OCI-LY1 (cell line): ENCODE measurements around the gene HEATR1.
"Not testable (repeated sequence)": the region's sequence is repeated elsewhere in the genome, so short reads cannot be mapped to it uniquely, and the experiment has no call there.

Experiments
- H2AFZ ChIP-seq: fragments of 200-600 bp; sonication (generic), shearing (Covaris generic); 2 replicates; pipeline ENCODE4 v1.6.0; 2014; ENCODE audit warnings: antibody characterized with exemption, mild to moderate bottlenecking, low read length
- H3F3A ChIP-seq: fragments of 200-600 bp; sonication (generic), shearing (Covaris generic); 2 replicates; pipeline ENCODE4 v1.6.0; 2014; ENCODE audit warnings: mild to moderate bottlenecking, antibody characterized with exemption, low read length, moderate library complexity; ENCODE audit not compliant: insufficient read depth
- H3K27ac ChIP-seq: fragments of 200-600 bp; sonication (generic); 2 replicates; pipeline ENCODE4 v1.5.1; 2014; ENCODE audit warnings: low read length, mixed run types, mild to moderate bottlenecking, low read depth; ENCODE audit not compliant: poor library complexity, severe bottlenecking
- H3K27me3 ChIP-seq: fragments of 200-600 bp; sonication (generic); 2 replicates; pipeline ENCODE4 v1.6.0; 2014; ENCODE audit warnings: antibody characterized with exemption, mild to moderate bottlenecking, low read length, moderate library complexity; ENCODE audit not compliant: insufficient read depth
- H3K36me3 ChIP-seq: fragments of 200-600 bp; sonication (generic); 2 replicates; pipeline ENCODE4 v1.6.1; 2014; ENCODE audit warnings: mild to moderate bottlenecking, antibody characterized with exemption, low read length, moderate library complexity, mixed read lengths; ENCODE audit not compliant: insufficient read depth
- H3K4me1 ChIP-seq: fragments of 200-600 bp; sonication (generic); 2 replicates; pipeline ENCODE4 v1.5.1; 2014; ENCODE audit warnings: mild to moderate bottlenecking, low read length, moderate library complexity; ENCODE audit not compliant: insufficient read depth, severe bottlenecking
- H3K4me2 ChIP-seq: fragments of 200-600 bp; sonication (generic), shearing (Covaris generic); 2 replicates; pipeline ENCODE4 v1.6.1; 2014; ENCODE audit warnings: low read length
- H3K4me3 ChIP-seq: fragments of 200-600 bp; sonication (generic); 2 replicates; pipeline ENCODE4 v1.5.1; 2014; ENCODE audit warnings: low read length, low read depth, mild to moderate bottlenecking, mixed read lengths; ENCODE audit not compliant: poor library complexity, severe bottlenecking
- H3K79me2 ChIP-seq: fragments of 200-600 bp; shearing (Covaris generic); 2 replicates; pipeline ENCODE4 v1.6.1; 2016; ENCODE audit warnings: mixed run types, low read length, mixed read lengths; ENCODE audit not compliant: insufficient read depth
- H3K9ac ChIP-seq: fragments of 200-600 bp; sonication (generic), shearing (Covaris generic); 2 replicates; pipeline ENCODE4 v1.6.1; 2014; ENCODE audit warnings: mild to moderate bottlenecking, low read length, mixed read lengths
- H3K9me2 ChIP-seq: fragments of 200-600 bp; sonication (generic), shearing (Covaris generic); 2 replicates; pipeline ENCODE4 v1.6.1; 2014; ENCODE audit warnings: low read depth, mild to moderate bottlenecking, low read length, mixed read lengths
- H3K9me3 ChIP-seq: fragments of 200-600 bp; shearing (Covaris generic); 2 replicates; pipeline ENCODE4 v1.6.1; 2014; ENCODE audit warnings: low read length, mixed read lengths
- H4K20me1 ChIP-seq: fragments of 200-600 bp; sonication (generic), shearing (Covaris generic); 2 replicates; pipeline ENCODE4 v1.6.0; 2016; ENCODE audit warnings: mild to moderate bottlenecking, low read length; ENCODE audit not compliant: insufficient read depth
- CTCF ChIP-seq: fragments of 200-600 bp; sonication (generic), shearing (Covaris generic); IDR thresholded peaks from 2 replicates; pipeline ENCODE4 v1.5.1; 2017; ENCODE audit warnings: mild to moderate bottlenecking, antibody characterized with exemption, low read length, moderate library complexity, mixed read lengths
- EZH2 ChIP-seq: fragments of 200-600 bp; sonication (generic), shearing (Covaris generic); IDR thresholded peaks from 2 replicates; pipeline ENCODE4 v1.8.0; 2017; ENCODE audit warnings: borderline replicate concordance, mixed run types, mild to moderate bottlenecking, antibody characterized with exemption, low read length, moderate library complexity, mixed read lengths

The HEATR1 gene

GRCh38 chr1:236581528-236581927 lies 22.8 kb downstream of the HEATR1 start:
- Histone ChIP-seq H3K4me2 (no peak overlapping the region), H3K9ac (no peak overlapping the region), H3K79me2 (no peaks in the 10 kb centered on the region), H3K9me2 (no peaks in the 10 kb centered on the region), H3K4me3 (no peak overlapping the region), H3K9me3 (no peaks in the 10 kb centered on the region), H3K4me1 (no peaks in the 10 kb centered on the region), H3F3A (no peaks in the 10 kb centered on the region), H2AFZ (no peak overlapping the region), H4K20me1 (no peaks in the 10 kb centered on the region), H3K27me3 (no peaks in the 10 kb centered on the region), H3K36me3 (peaks cover 89% of the 10 kb centered on the region), H3K27ac (no peak overlapping the region)
- TF ChIP-seq CTCF = no peak
- TF ChIP-seq EZH2 = no peak

DNA sequence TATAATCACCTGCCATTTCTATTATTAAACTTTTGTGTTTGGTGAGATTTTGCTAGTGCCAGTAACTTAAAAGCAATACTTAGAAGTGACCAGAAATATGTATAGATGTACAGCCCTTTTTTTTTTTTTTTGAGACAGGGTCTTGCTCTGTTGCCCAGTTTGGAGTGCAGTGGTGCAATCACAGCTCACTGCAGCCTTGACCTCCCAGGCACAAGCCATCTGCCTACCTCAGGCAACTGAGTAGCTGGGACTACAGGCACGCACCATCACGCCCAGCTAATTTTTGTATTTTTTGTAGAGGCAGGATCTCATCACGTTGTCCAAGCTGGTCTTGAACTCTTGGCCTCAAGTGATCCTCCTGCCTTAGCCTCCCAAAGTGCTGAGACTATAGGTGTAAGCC lies 23.9 kb downstream of the HEATR1 start:
- not testable (repeated sequence) for H3K4me1 ChIP-seq, H3K9me2 ChIP-seq, H3K27ac ChIP-seq, H2AFZ ChIP-seq, H3K4me3 ChIP-seq, H3K4me2 ChIP-seq, H3K9me3 ChIP-seq, H4K20me1 ChIP-seq, H3F3A ChIP-seq, H3K9ac ChIP-seq, H3K79me2 ChIP-seq, H3K27me3 ChIP-seq
- peaks cover 90% of the 10 kb centered on the region for H3K36me3 ChIP-seq

DNA sequence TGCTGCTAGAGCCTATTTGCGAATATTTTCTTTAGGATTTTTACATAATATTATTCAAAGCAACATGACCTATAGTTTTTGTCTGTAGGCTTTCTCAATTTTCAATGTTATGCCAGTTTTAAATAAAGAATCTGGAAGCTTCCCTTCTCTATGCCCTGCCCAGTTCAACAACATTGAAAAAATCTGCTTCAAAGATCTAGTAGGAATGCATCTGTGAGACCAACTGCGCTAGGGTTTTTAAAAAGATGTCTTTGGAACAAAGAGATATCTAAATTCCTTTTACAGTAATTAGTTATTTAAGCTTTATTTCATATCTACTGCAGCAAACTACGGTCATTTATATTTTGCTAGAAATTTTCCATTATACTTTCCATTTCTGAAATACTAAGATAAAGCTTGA lies 25.7 kb downstream of the HEATR1 start:
- Histone ChIP-seq H3K9ac (no peak overlapping the region), H3K79me2 (no peaks in the 10 kb centered on the region), H3K9me2 (no peaks in the 10 kb centered on the region), H3K9me3 (no peaks in the 10 kb centered on the region), H3K27me3 (no peaks in the 10 kb centered on the region), H3K4me2 (no peak overlapping the region), H3K4me1 (no peaks in the 10 kb centered on the region), H4K20me1 (no peaks in the 10 kb centered on the region), H3K36me3 (peaks cover 89% of the 10 kb centered on the region), H2AFZ (no peak overlapping the region), H3F3A (no peaks in the 10 kb centered on the region), H3K4me3 (no peak overlapping the region), H3K27ac (no peak overlapping the region)
- TF ChIP-seq EZH2 (no peak), CTCF (no peak)

DNA sequence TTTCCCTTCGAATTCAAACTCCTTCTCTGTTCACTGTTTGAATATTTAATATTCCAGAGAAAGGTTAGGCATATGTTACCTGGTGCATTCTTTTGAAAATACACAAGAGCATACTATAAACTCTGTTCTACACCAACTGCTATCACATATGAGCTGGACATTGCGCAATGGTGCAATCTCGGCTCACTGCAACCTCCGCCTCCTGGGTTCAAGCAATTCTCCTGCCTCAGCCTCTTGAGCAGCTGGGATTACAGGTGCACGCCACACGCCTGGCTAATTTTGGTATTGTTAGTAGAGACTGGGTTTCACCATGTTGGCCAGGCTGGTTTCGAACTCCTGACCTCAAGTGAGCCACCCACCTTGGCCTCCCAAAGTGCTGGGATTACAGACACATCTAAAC lies 27.3 kb downstream of the HEATR1 start:
- not testable (repeated sequence) for H3K9ac ChIP-seq, H3K9me3 ChIP-seq, H3K4me2 ChIP-seq, H3K79me2 ChIP-seq, H3K27me3 ChIP-seq, H3K4me1 ChIP-seq, H2AFZ ChIP-seq, H3F3A ChIP-seq, H3K27ac ChIP-seq, H3K9me2 ChIP-seq, H4K20me1 ChIP-seq, H3K4me3 ChIP-seq
- peaks cover 94% of the 10 kb centered on the region for H3K36me3 ChIP-seq
